CD4-positive, alpha-beta T cell treated with Interferon gamma for 1 hour (primary cell): ENCODE results near the gene UBE4A.

ENCODE experiments used
- DNase-seq: peaks from one replicate; pipeline ENCODE4 v3.0.0-alpha.2; 2020

Gene UBE4A

DNA sequence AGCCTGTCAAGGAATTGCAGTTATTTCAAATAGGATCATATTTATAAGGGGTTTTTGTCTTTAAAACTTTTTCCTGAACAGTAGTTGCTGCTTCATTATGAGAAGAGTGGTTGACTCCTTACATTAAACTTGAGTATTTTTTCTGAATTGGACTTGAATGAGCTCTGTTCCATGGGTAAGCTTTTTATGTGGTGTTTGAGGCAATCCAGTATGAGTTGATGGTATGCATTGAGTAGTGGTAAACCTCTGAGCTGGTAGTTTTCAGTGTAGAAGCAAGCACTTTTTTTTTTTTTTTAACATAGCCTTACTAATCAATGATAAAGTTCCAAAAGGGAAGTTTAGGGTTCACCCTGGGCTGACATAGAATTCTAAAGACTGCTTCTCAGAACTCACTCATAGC is 80.2 kb downstream of the UBE4A start:
- DNase-seq = no peak

DNA sequence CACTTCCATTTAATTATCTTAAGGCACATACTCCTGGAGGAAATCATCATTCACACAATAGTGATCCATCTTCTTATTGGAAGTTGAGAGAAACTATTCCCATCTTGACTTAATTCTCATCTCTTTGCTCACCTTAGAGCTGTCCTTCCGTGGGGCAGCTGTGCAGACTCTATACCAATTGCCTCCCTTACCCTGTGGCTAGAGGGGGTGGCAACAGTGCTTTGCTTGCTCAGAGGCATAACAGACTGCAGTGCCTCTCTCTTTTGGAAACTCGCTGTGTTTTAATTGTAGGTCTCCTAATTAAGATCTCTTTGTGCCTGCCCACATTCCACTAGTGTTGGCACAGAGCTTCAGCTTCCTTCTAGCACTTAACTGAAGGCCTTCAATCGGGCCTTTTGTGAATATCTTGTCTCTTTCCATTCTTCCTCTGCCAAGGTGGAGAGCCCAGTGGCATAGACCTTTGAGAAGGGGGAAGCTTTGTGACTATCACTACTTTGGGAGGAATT is 82.4 kb downstream of the UBE4A start:
- no peak for DNase-seq

DNA sequence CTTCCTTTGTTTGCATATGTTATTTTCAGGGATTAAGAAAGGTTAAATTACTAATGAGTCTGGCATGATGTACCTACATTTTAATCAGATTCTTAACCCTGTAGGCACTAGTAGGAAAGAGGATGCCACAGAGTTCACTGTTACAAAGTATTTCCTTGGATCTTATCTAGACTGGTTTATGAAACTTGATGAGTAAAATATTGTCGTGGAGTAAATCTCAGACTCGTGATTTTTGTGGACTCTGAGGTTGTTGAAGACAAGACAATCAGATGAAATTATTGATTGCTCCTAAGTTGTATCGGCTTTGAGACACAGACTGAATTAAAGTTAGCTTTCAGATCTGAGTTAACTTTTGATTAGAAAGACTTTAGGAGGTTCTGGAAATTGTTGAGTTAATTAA is 82.9 kb downstream of the UBE4A start:
- DNase-seq = no peak

DNA sequence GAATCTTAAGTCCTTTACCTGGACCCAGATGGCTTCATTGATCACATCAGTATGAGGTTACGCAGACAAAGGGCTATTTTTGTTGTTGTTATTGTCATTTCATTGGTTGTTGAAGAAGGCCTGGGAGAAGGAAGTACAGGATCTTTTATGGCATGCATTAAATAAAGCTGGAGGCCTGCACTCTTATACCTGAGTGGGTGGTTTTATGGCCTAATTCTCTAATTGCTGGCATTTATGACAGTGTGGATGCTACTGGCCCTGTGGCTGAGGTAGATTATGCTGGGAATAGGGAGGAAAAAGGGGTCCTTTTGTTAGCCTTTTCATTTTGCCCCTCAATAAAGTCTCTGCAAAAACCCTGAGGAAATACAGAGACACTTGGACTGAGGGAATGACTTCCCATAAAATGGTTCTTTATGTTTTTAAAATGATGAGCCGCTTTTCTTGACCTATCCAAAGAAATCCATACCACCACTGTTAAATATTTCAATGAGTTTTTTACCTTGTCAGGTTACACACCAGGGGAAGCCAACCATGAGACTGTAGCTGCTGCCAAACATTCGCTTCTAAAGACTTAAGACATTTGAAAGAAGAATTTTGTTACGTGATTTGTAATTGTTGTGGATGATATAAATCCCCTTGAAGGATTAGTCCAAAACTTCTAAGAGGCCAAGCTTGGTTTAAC is 83.6 kb downstream of the UBE4A start:
- no peak for DNase-seq

DNA sequence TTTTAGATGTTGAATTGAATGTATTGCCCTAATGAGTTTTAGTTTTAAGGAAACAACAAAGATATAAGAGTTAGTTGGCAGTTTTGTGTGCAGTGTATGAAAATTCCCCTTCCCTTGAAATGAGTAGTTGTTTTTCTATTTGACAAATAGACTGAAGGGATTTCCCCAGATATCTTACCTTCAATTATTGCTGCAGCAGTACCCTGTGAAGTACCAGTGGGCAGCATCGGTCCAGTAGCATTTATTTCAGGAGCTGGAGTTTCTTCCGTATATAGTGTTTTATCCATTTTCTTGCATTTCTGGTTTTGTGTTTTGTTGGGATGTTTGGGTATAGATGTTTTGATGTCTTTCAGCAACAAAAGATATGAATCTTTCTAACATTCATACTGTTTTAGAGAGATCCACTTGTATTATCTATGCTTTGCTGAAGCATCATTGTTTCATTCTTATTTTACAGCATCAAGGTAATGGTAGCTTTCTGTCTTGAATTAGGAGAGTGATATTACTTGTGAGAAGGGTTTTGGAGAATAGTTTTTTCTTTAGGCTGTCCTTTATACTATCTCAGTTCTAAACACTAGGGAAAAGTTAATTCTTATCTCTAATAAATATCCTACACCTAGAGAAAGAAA is 84.3 kb downstream of the UBE4A start:
- DNase-seq = no peak

DNA sequence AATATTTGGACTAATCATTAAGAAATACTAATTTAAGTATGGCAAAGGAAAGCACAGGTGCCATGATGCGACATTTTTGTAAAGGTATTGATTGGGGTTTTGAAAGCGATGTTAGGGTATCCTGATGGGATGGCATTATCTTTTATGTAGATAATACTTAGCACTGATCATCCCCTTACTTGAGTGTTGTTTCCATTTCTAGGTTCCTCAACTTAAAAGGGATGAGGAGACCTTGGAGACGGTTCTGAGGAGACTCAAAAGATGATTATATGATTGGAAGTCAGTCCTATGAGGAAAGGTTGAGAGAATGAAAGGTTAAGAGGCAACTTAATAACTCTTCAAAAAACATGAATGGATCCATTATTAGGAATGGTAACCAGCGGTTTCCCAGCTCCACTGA is 88.0 kb downstream of the UBE4A start:
- no peak for DNase-seq

DNA sequence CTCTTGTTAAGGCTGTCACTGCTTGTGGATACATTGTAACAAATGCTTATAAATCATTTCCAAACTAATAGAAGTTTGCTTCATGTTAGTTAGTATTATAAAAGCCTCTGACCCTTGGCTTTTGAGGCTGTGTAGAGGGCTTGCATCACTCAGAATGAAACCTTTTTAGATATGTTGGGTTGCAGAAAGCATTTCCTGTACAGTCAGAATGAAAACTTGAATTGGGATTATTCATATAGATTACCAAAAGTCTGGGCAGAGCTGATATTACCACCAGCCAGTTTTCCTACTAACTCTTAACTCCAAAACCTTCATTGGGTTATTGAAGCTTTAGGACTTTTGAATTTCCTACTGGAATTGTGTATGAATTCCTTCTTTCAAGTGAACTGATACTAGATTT is 88.9 kb downstream of the UBE4A start:
- DNase-seq = no peak
